Effector memory CD8-positive, alpha-beta T cell (primary cell): ENCODE results near the gene ZNF862.
A peak's percentile ranks its signal among the peaks of the same experiment; 100 is the strongest.

Source experiments
- ATAC-seq: fragments of 150-1000 bp; cut with Tn5 transposase; replicated peaks from 2 replicates; pipeline ENCODE4 v1.10.0; 2021; ENCODE audit warnings: mild to moderate bottlenecking, moderate library complexity
- DNase-seq, 3 experiments: peaks; one replicate each; pipeline ENCODE4 v3.0.0; 2021
- H3K27ac Mint-ChIP-seq, 2 donors: one replicate each; pipeline ENCODE4 v1.8.0; 2022; ENCODE audit warnings: mild to moderate bottlenecking in 2 of 2, mixed read lengths in 2 of 2, moderate library complexity in 2 of 2
- H3K27me3 Mint-ChIP-seq, 2 donors: one replicate each; pipeline ENCODE4 v1.8.0; 2022; ENCODE audit warnings: mixed read lengths in 2 of 2
- H3K36me3 Mint-ChIP-seq: one replicate; pipeline ENCODE4 v1.8.0; 2022; ENCODE audit warnings: mild to moderate bottlenecking, moderate library complexity, mixed read lengths; ENCODE audit not compliant: insufficient read depth
- H3K4me1 Mint-ChIP-seq, 2 donors: one replicate each; pipeline ENCODE4 v1.8.0; 2022; ENCODE audit warnings: low read depth in 2 of 2, mixed read lengths in 2 of 2
- H3K4me3 Mint-ChIP-seq, 2 donors: one replicate each; pipeline ENCODE4 v1.8.0; 2022; ENCODE audit warnings: mild to moderate bottlenecking in 2 of 2, mixed read lengths in 2 of 2, moderate library complexity in 2 of 2
- H3K9me3 Mint-ChIP-seq, 2 donors: one replicate each; pipeline ENCODE4 v1.8.0; 2022; ENCODE audit warnings: mixed read lengths in 2 of 2

ZNF862 gene

GRCh38 chr7:149850007-149850594, 11.9 kb downstream of the ZNF862 start:
- no peaks in the 10 kb centered on the region for H3K27me3 Mint-ChIP-seq
- H3K9me3 Mint-ChIP-seq, result no peaks in the 10 kb centered on the region
- H3K27ac Mint-ChIP-seq, result no peak overlapping the region
- ATAC-seq, result no peak
- no peak for DNase-seq
- peaks cover 0 to 16% of the 10 kb centered on the region in 2 donors for H3K4me1 Mint-ChIP-seq
- H3K4me3 Mint-ChIP-seq, result no peak overlapping the region
- H3K36me3 Mint-ChIP-seq, result peaks cover 16% of the 10 kb centered on the region

DNA sequence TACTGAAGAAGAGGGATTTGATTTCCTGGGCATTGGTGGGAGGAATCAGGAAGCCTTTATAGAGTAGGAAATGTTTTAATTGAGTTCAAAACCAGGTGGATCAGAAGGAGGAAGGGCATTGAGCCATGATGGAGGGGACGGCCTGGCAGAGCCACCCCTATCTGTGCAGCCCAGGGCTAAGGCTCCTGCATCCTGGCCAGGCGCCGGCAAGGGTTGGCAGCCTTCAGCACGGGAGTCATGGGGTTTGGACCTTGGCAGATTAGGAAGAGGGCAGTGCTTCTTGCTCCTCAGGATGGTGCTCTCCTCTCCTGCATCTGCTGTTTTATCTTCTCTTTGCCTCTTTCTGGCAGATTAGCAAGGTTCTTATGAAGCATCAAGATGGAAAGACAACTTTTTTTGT, 12.5 kb downstream of the ZNF862 start:
- H3K4me1 Mint-ChIP-seq, result peaks cover 0 to 15% of the 10 kb centered on the region in 2 donors
- peaks cover 10% of the 10 kb centered on the region for H3K36me3 Mint-ChIP-seq
- H3K27me3 Mint-ChIP-seq, result no peaks in the 10 kb centered on the region
- no peak overlapping the region for H3K27ac Mint-ChIP-seq
- no peaks in the 10 kb centered on the region for H3K9me3 Mint-ChIP-seq
- DNase-seq (no peak), ATAC-seq (no peak)
- no peak overlapping the region for H3K4me3 Mint-ChIP-seq

DNA sequence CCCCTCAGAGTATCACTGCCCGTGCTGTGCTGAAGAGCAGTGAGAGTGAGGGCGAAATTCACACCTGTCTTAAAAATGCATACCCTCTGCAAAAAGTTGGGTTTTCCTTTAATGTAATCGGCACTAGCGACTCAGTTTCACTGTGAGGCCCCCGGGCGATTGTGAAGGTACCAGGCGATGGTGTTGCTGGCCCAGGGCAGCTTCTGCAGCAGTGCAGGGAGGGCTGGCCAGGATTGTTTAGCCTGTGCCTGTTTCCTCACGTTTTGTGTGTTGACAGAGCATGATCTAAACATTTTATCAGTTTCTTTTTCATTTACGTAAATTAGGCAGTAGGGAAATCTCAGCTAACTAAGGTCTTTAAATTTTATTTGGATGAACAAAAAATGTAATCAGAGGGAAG, 13.3 kb downstream of the ZNF862 start:
- peaks cover 10% of the 10 kb centered on the region for H3K36me3 Mint-ChIP-seq
- H3K27me3 Mint-ChIP-seq, result no peaks in the 10 kb centered on the region
- no peaks in the 10 kb centered on the region for H3K9me3 Mint-ChIP-seq
- H3K4me1 Mint-ChIP-seq, result peaks cover 0 to 19% of the 10 kb centered on the region in 2 donors
- H3K4me3 Mint-ChIP-seq, result no peak overlapping the region
- DNase-seq, result no peak
- H3K27ac Mint-ChIP-seq, result no peak overlapping the region
- no peak for ATAC-seq

GRCh38 chr7:149853157-149853556, 15.0 kb downstream of the ZNF862 start:
- peaks cover 10% of the 10 kb centered on the region for H3K36me3 Mint-ChIP-seq
- no peaks in the 10 kb centered on the region for H3K27me3 Mint-ChIP-seq
- H3K4me3 Mint-ChIP-seq, result no peak overlapping the region
- peak overlapping the region in 1 of 2 donors; percentile 15 for H3K27ac Mint-ChIP-seq
- DNase-seq (no peak), ATAC-seq (no peak)
- H3K4me1 Mint-ChIP-seq, result peaks cover 0 to 22% of the 10 kb centered on the region in 2 donors
- H3K9me3 Mint-ChIP-seq, result no peaks in the 10 kb centered on the region

DNA sequence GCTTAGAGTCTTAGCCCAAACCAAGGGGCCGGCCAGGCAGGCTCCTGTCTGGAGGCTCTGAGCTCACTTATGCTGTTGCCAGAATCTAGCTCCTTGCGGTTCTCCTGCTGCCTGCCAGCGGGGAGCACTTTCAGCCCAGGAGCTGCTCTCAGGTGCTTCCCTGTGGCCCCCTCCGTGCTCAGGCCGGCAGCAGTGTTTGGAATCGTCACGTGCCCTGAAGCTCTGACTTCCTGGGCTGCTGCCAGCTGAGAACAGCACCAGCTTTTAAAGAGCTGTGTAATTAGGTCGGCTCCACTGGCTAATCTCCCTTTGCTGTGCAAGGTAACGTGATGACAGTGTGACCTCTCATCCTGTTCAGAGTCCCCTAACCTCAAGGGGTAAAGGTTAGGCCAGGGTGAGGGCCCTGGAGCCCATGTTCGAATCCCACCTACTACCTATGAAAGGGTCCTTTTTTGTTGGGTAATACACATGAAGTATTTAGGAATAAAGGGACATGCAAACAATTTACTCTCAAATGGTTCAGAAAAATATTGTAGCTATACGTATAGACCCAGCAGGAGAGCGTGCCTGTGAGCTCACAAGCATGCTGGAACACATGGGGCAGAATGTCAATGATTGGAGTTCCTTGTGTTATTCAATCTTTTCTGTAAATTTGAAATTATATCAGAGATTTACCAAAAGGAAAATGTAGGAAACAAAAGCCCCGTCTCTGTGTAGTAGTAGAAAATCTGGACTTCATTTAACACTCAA, 16.6 kb downstream of the ZNF862 start:
- peaks cover 15% of the 10 kb centered on the region for H3K36me3 Mint-ChIP-seq
- H3K4me3 Mint-ChIP-seq, result no peak overlapping the region
- DNase-seq (peak in 1 of 3 experiments; percentile 10), ATAC-seq (peak; percentile 83)
- no peaks in the 10 kb centered on the region for H3K27me3 Mint-ChIP-seq
- H3K9me3 Mint-ChIP-seq, result no peaks in the 10 kb centered on the region
- peak overlapping the region in 1 of 2 donors; percentile 53 for H3K27ac Mint-ChIP-seq
- H3K4me1 Mint-ChIP-seq, result peaks cover 0 to 22% of the 10 kb centered on the region in 2 donors

GRCh38 chr7:149855361-149856305, 17.5 kb downstream of the ZNF862 start:
- Mint-ChIP-seq H3K4me1 (peaks cover 0 to 22% of the 10 kb centered on the region in 2 donors), H3K27ac (peak overlapping the region in 1 of 2 donors; percentile 4), H3K36me3 (peaks cover 15% of the 10 kb centered on the region), H3K27me3 (no peaks in the 10 kb centered on the region), H3K9me3 (no peaks in the 10 kb centered on the region), H3K4me3 (no peak overlapping the region)
- DNase-seq (no peak), ATAC-seq (no peak)

DNA sequence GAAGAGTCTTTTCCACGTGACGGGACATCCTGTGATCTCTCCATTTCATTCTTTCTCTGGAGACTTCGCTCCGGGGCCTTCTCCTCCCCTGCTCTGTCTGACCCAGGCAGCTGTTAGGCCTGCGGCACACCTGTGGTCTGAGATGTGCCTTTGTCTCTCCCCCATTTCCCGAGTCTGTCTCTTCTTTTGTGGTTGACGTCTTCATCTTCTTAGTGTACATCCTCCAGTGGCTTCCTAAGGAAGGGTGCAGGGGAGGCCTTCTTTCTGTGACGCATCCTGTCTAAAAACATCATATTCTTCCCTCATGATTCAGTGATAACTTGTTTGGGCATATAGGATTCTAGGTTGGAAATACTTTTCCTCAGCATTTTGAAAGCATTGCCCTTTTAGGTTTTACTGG, 18.4 kb downstream of the ZNF862 start:
- Mint-ChIP-seq H3K36me3 (peaks cover 20% of the 10 kb centered on the region), H3K4me1 (peaks cover 0 to 22% of the 10 kb centered on the region in 2 donors), H3K27ac (peak overlapping the region; percentile 4 to 18), H3K27me3 (no peaks in the 10 kb centered on the region), H3K4me3 (no peak overlapping the region), H3K9me3 (no peaks in the 10 kb centered on the region)
- no peak for DNase-seq
- ATAC-seq, result peak; percentile 33

DNA sequence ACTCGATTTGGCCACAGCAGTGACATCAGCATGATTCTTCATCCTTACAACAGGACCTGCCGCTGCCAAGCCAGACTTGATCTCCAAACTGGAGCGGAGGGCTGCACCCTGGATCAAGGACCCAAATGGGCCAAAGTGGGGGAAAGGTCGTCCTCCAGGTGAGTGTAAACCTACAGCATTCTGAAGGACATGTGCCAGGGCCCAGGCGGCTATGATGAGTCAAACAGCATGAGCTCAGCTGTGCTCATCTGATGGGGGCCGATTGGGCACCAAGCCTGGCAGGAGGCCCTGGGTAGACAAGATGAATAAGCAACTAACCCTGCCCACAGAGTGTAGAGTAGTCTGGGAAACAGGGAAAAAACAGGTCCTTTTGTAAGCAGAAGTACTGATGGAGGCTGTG, 21.2 kb downstream of the ZNF862 start:
- Mint-ChIP-seq H3K27ac (no peak overlapping the region), H3K4me3 (no peak overlapping the region), H3K36me3 (peaks cover 21% of the 10 kb centered on the region), H3K27me3 (no peaks in the 10 kb centered on the region), H3K9me3 (no peaks in the 10 kb centered on the region), H3K4me1 (peaks cover 9 to 23% of the 10 kb centered on the region in 2 donors)
- no peak for DNase-seq
- ATAC-seq, result no peak

GRCh38 chr7:149859876-149860275, 21.7 kb downstream of the ZNF862 start:
- Mint-ChIP-seq H3K9me3 (no peaks in the 10 kb centered on the region), H3K36me3 (peaks cover 19% of the 10 kb centered on the region), H3K27ac (no peak overlapping the region), H3K27me3 (no peaks in the 10 kb centered on the region), H3K4me1 (peaks cover 11 to 19% of the 10 kb centered on the region in 2 donors), H3K4me3 (no peak overlapping the region)
- DNase-seq (no peak), ATAC-seq (no peak)

GRCh38 chr7:149860821-149861727, 22.9 kb downstream of the ZNF862 start:
- Mint-ChIP-seq H3K27ac (no peak overlapping the region), H3K4me3 (no peak overlapping the region), H3K9me3 (no peaks in the 10 kb centered on the region), H3K27me3 (no peaks in the 10 kb centered on the region), H3K36me3 (peaks cover 19% of the 10 kb centered on the region), H3K4me1 (peaks cover 22 to 24% of the 10 kb centered on the region in 2 donors)
- DNase-seq (no peak), ATAC-seq (no peak)

DNA sequence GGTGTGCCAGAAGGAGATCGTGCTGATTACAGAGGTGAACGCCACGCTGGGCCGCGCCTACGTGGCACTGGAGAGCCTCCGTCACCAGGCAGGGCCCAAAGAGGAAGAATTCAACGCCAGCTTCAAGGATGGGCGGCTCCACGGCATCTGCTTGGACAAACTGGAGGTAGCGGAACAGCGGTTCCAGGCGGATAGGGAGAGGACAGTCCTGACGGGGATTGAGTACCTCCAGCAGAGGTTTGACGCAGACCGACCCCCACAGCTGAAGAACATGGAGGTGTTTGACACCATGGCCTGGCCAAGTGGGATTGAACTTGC, 23.5 kb downstream of the ZNF862 start:
- Mint-ChIP-seq H3K9me3 (no peaks in the 10 kb centered on the region), H3K36me3 (peaks cover 19% of the 10 kb centered on the region), H3K4me1 (peaks cover 21 to 23% of the 10 kb centered on the region in 2 donors), H3K27me3 (no peaks in the 10 kb centered on the region), H3K27ac (no peak overlapping the region), H3K4me3 (no peak overlapping the region)
- no peak for DNase-seq
- ATAC-seq, result no peak

DNA sequence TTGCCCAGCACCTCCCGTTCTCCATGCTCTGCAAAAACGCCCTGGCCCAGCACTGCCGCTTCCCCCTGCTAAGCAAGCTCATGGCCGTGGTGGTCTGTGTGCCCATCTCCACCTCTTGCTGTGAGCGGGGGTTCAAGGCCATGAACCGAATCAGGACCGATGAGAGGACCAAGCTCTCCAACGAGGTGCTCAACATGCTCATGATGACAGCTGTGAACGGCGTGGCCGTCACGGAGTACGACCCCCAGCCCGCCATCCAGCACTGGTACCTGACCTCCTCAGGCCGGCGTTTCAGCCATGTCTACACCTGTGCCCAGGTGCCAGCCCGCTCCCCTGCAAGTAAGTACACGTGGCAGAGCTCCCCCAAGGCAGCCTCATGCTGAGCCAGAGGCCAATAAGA, 24.0 kb downstream of the ZNF862 start:
- ATAC-seq, result no peak
- Mint-ChIP-seq H3K4me3 (no peak overlapping the region), H3K27ac (no peak overlapping the region), H3K36me3 (peaks cover 19% of the 10 kb centered on the region), H3K4me1 (peaks cover 24 to 28% of the 10 kb centered on the region in 2 donors), H3K27me3 (no peaks in the 10 kb centered on the region), H3K9me3 (no peaks in the 10 kb centered on the region)
- DNase-seq, result no peak

GRCh38 chr7:149863500-149863899, 25.3 kb downstream of the ZNF862 start:
- Mint-ChIP-seq H3K4me3 (no peak overlapping the region), H3K36me3 (peaks cover 19% of the 10 kb centered on the region), H3K27me3 (no peaks in the 10 kb centered on the region), H3K4me1 (peaks cover 29 to 37% of the 10 kb centered on the region in 2 donors), H3K9me3 (no peaks in the 10 kb centered on the region), H3K27ac (no peak overlapping the region)
- ATAC-seq (no peak), DNase-seq (no peak)
